ENCODE measurements around the gene SRRM4.

The SRRM4 gene

GRCh38 chr12:119005085-119005484 is 23.7 kb downstream of the SRRM4 start:
- TF ChIP-seq REST (IDR thresholded peaks at IDR 0.05; ENCODE audit: insufficient read depth in 1 of 2, low read depth in 2 of 2, low read length in 2 of 2) (no peak), TAF1 (IDR thresholded peaks at IDR 0.05; ENCODE audit: borderline replicate concordance, insufficient read depth, low read length) (no peak), POLR2AphosphoS5 (IDR thresholded peaks at IDR 0.05; ENCODE audit: low read depth, low read length) (no peak), SIN3A (IDR thresholded peaks at IDR 0.05; ENCODE audit: borderline replicate concordance, insufficient read depth, low read length) (no peak), FOXP2 (optimal IDR thresholded peaks at IDR 0.05; ENCODE audit: borderline replicate concordance, extremely low read depth, extremely low read length, insufficient read depth) (no peak)

- no peak for TF ChIP-seq TAF1 (IDR thresholded peaks at IDR 0.05; ENCODE audit: borderline replicate concordance, insufficient read depth, low read length)
- no peak for TF ChIP-seq SIN3A (IDR thresholded peaks at IDR 0.05; ENCODE audit: borderline replicate concordance, insufficient read depth, low read length)
- TF ChIP-seq REST (IDR thresholded peaks at IDR 0.05; ENCODE audit: insufficient read depth in 1 of 2, low read depth in 2 of 2, low read length in 2 of 2), result no peak
- TF ChIP-seq POLR2AphosphoS5 (IDR thresholded peaks at IDR 0.05; ENCODE audit: low read depth, low read length), result no peak
- TF ChIP-seq FOXP2 (optimal IDR thresholded peaks at IDR 0.05; ENCODE audit: borderline replicate concordance, extremely low read depth, extremely low read length, insufficient read depth), result no peak
Observed at GRCh38 chr12:119005913-119006312, 24.6 kb downstream of the SRRM4 start.

GRCh38 chr12:119006746-119007145 is 25.4 kb downstream of the SRRM4 start:
- TF ChIP-seq POLR2AphosphoS5 (IDR thresholded peaks at IDR 0.05; ENCODE audit: low read depth, low read length) (no peak), FOXP2 (optimal IDR thresholded peaks at IDR 0.05; ENCODE audit: borderline replicate concordance, extremely low read depth, extremely low read length, insufficient read depth) (no peak), TAF1 (IDR thresholded peaks at IDR 0.05; ENCODE audit: borderline replicate concordance, insufficient read depth, low read length) (no peak), REST (IDR thresholded peaks at IDR 0.05; ENCODE audit: insufficient read depth in 1 of 2, low read depth in 2 of 2, low read length in 2 of 2) (no peak), SIN3A (IDR thresholded peaks at IDR 0.05; ENCODE audit: borderline replicate concordance, insufficient read depth, low read length) (no peak)

GRCh38 chr12:119008691-119009221 is 27.4 kb downstream of the SRRM4 start:
- TF ChIP-seq REST (IDR thresholded peaks at IDR 0.05; ENCODE audit: insufficient read depth in 1 of 2, low read depth in 2 of 2, low read length in 2 of 2), result no peak

- no peak for TF ChIP-seq REST (IDR thresholded peaks at IDR 0.05; ENCODE audit: insufficient read depth in 1 of 2, low read depth in 2 of 2, low read length in 2 of 2)
- TF ChIP-seq POLR2AphosphoS5 (IDR thresholded peaks at IDR 0.05; ENCODE audit: low read depth, low read length), result no peak
Observed at GRCh38 chr12:119011231-119011630, 29.9 kb downstream of the SRRM4 start.
